Measurements from ENCODE around the gene HIBADH.

DNA sequence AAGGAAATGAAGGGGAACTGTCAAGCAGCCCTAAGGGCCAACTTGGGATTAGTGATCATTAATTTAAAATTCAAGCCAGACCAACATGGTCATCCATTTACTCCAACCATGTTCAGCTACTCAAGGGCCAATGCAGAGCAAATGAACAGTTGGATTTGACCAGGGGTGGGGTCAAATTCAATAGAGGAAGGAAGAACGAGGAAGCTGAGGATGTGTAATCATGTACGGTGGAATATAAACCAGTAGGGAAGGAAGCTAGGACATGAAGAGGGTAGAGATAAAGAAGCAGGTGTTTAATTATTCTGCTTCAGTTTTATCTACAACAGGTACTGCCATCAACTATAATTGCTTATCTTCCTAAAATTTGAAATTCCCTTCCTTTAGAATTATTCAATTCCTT lies 81.6 kb downstream of the HIBADH start:
- TF ChIP-seq ZFP30 (CRISPR knock-in tag; IDR thresholded peaks at IDR 0.05) = no peak
- no peak for TF ChIP-seq CSRNP3 (CRISPR knock-in tag; IDR thresholded peaks at IDR 0.05)

Measured in SK-N-SH treated with all-trans-retinoic acid at 6 μM for 48 hours (cell line).